Endothelial cell of umbilical vein (primary cell): ENCODE measurements around the gene GLYATL3. TPM values are rescaled to one million over a fixed set of nuclear protein-coding genes. Genes with fewer than 3 reads are reported as not detected.
A peak's percentile ranks its signal among the peaks of the same experiment; 100 is the strongest.

ENCODE experiments used
- BruUV-seq: library from RNA; stranded (reverse); fragments of 400-500 nt; replicated peaks from 2 replicates; lab custom pipeline; 2021; lab: Mats Ljungman, UMichigan
- CTCF ChIA-PET: fragments of 300-600, 350-600 bp; sonication (Branson Sonifier 250); formaldehyde crosslinking; loops from one replicate; lab custom pipeline; 2021; ENCODE audit warnings: antibody characterized with exemption, inconsistent platforms; lab: Charles Lee
- POLR2A ChIA-PET: fragments of 300-600, 350-600 bp; sonication (Branson Sonifier 250); formaldehyde crosslinking; loops from one replicate; lab custom pipeline; 2021; ENCODE audit warnings: antibody characterized with exemption, inconsistent platforms; lab: Charles Lee
- DNase-seq: peaks from one replicate; pipeline ENCODE4 v3.0.0-alpha.2; 2011; ENCODE audit warnings: low read depth, low spot score
- FAIRE-seq: peaks from 2 replicates; lab custom pipeline; 2011; peaks lifted over from hg19 to GRCh38; lab: Jason Lieb, UNC
- H2AFZ ChIP-seq: 2 replicates; pipeline ENCODE4 v1.6.0; 2012; ENCODE audit warnings: low read depth, low read length, control low read depth, inconsistent platforms
- H3K27ac ChIP-seq: 2 replicates; pipeline ENCODE4 v1.5.1; 2011; ENCODE audit warnings: low read depth, mild to moderate bottlenecking, control low read depth, low read length, moderate library complexity; ENCODE audit not compliant: insufficient read depth
- H3K27me3 ChIP-seq, 2 experiments: 2 replicates each; pipeline versions ENCODE4 v1.6.0 to v1.6.1; 2011; ENCODE audit warnings: low read length in 2 of 2, mixed read lengths in 1 of 2; ENCODE audit not compliant: control insufficient read depth in 2 of 2, insufficient read depth in 2 of 2
- H3K36me3 ChIP-seq, 2 experiments: 2 replicates in 1 of 2; 3 replicates in 1 of 2; pipeline ENCODE4 v1.5.1; 2011; ENCODE audit warnings: low read length in 2 of 2, mild to moderate bottlenecking in 1 of 2, moderate library complexity in 1 of 2; ENCODE audit not compliant: control insufficient read depth in 2 of 2, insufficient read depth in 2 of 2; ENCODE audit errors: extremely low read depth in 1 of 2
- H3K4me1 ChIP-seq: 3 replicates; pipeline ENCODE4 v1.5.1; 2011; ENCODE audit warnings: mild to moderate bottlenecking, low read length; ENCODE audit not compliant: control insufficient read depth, insufficient read depth; ENCODE audit errors: extremely low read depth
- H3K4me2 ChIP-seq: 2 replicates; pipeline ENCODE4 v1.6.1; 2011; ENCODE audit warnings: low read length, control low read depth, mixed read lengths; ENCODE audit not compliant: insufficient read depth
- H3K4me3 ChIP-seq, 3 experiments: fragments of 200-600 bp in 1 of 3; sonication (generic), shearing (Covaris generic) in 1 of 3; replicated peaks in 1 of 3; 2 replicates each; pipeline ENCODE4 v1.5.1; 2011 to 2016; ENCODE audit warnings: control low read depth in 3 of 3, low read length in 3 of 3, mild to moderate bottlenecking in 2 of 3, inconsistent platforms in 1 of 3, low read depth in 1 of 3, moderate library complexity in 1 of 3; ENCODE audit not compliant: insufficient read depth in 1 of 3
- H3K79me2 ChIP-seq: 2 replicates; pipeline ENCODE4 v1.6.0; 2012; ENCODE audit warnings: low read length, inconsistent platforms; ENCODE audit not compliant: control insufficient read depth, insufficient read depth
- H3K9ac ChIP-seq: replicated peaks from 2 replicates; pipeline ENCODE3; 2011; ENCODE audit warnings: low read length, control low read depth; ENCODE audit not compliant: insufficient read depth; ENCODE audit errors: extremely low read depth
- H3K9me1 ChIP-seq: replicated peaks from 3 replicates; pipeline ENCODE4 v1.6.0; 2011; ENCODE audit warnings: mild to moderate bottlenecking, low read length; ENCODE audit not compliant: control insufficient read depth, insufficient read depth; ENCODE audit errors: extremely low read depth
- H3K9me3 ChIP-seq: replicated peaks from 2 replicates; pipeline ENCODE4 v1.5.1; 2012; ENCODE audit warnings: low read length, inconsistent platforms; ENCODE audit not compliant: control insufficient read depth, insufficient read depth
- H4K20me1 ChIP-seq: replicated peaks from 2 replicates; pipeline ENCODE3; 2011; ENCODE audit warnings: mild to moderate bottlenecking, low read length; ENCODE audit not compliant: control insufficient read depth, insufficient read depth; ENCODE audit errors: extremely low read depth
- EZH2 ChIP-seq: IDR thresholded peaks from 2 replicates; pipeline ENCODE4 v1.6.1; 2012; ENCODE audit warnings: borderline replicate concordance, low read depth, mild to moderate bottlenecking, moderate library complexity, low read length, inconsistent platforms; ENCODE audit not compliant: severe bottlenecking
- FOS ChIP-seq: IDR thresholded peaks from 2 replicates; pipeline ENCODE4 v1.6.1; 2011; ENCODE audit warnings: mild to moderate bottlenecking, low read length, moderate library complexity, borderline replicate concordance; ENCODE audit not compliant: insufficient read depth
- GATA2 ChIP-seq: IDR thresholded peaks from 2 replicates; pipeline ENCODE4 v1.7.0; 2011; ENCODE audit warnings: low read depth, mild to moderate bottlenecking, moderate library complexity, mixed read lengths, low read length; ENCODE audit not compliant: insufficient read length, insufficient read depth
- JUN ChIP-seq: IDR thresholded peaks from 2 replicates; pipeline ENCODE4 v1.6.1; 2011; ENCODE audit warnings: borderline replicate concordance, low read depth; ENCODE audit not compliant: insufficient read length, insufficient read depth
- MYC ChIP-seq: IDR thresholded peaks from one replicate; pipeline ENCODE4 v1.6.1; 2011; ENCODE audit warnings: mild to moderate bottlenecking, low read depth, low read length
- POLR2A ChIP-seq: IDR thresholded peaks from 2 replicates; pipeline ENCODE4 v1.6.1; 2012; ENCODE audit warnings: low read depth, mild to moderate bottlenecking, control low read depth, low read length
- POLR2AphosphoS5 ChIP-seq: IDR thresholded peaks from 2 replicates; pipeline ENCODE4 v1.6.1; 2012; ENCODE audit warnings: low read depth, mild to moderate bottlenecking, control low read depth, low read length, moderate library complexity; ENCODE audit not compliant: insufficient read depth
- dilution Hi-C: fragments of 300-500 bp; cut with MboI; formaldehyde crosslinking; loops from one replicate; pipeline ENCODE4 v1.15.0; 2019; ENCODE audit warnings: low sequenced_read_pairs; ENCODE audit not compliant: extremely low pct_ligation_motif_present
- intact Hi-C: fragments of 100-400 bp; cut with micrococcal nuclease; formaldehyde crosslinking; loops from one replicate; pipeline ENCODE4 v1.10.0; 2022
- polyA plus RNA-seq, 4 experiments: library from polyadenylated mRNA; depleted of rRNA in 3 of 4; stranded (reverse) in 3 of 4; unstranded in 1 of 4; fragments of >200 nt; gene quantifications; 2 replicates each; pipeline versions ENCODE4 v1.2.1 to v1.2.3, GENCODE V29; 2011 to 2012; ENCODE audit warnings: missing spikeins in 1 of 4
- total RNA-seq: library from RNA; stranded (reverse); gene quantifications from 2 replicates; pipeline ENCODE4 v1.2.3, GENCODE V29; 2021
- TF ChIP-seq, protein P1 (sequence below), 2 donors: IDR thresholded peaks; 1 replicate in 1 of 2; 2 replicates in 1 of 2; pipeline ENCODE4 v1.5.1; 2011; ENCODE audit warnings: low read length in 2 of 2, mild to moderate bottlenecking in 2 of 2, moderate library complexity in 2 of 2, control low read depth in 1 of 2, inconsistent platforms in 1 of 2, low read depth in 1 of 2; ENCODE audit not compliant: insufficient read depth in 1 of 2; ENCODE audit errors: extremely low read depth in 1 of 2
- TF ChIP-seq, protein P2 (sequence below): IDR thresholded peaks from 2 replicates; pipeline ENCODE4 v1.6.1; 2011; ENCODE audit not compliant: insufficient read depth, insufficient read length

Gene GLYATL3
- total and polyA plus RNA-seq, 2 donors (not counting 3 experiments of a cell fraction or from before 2014, with no cell fraction given), result not detected

DNA sequence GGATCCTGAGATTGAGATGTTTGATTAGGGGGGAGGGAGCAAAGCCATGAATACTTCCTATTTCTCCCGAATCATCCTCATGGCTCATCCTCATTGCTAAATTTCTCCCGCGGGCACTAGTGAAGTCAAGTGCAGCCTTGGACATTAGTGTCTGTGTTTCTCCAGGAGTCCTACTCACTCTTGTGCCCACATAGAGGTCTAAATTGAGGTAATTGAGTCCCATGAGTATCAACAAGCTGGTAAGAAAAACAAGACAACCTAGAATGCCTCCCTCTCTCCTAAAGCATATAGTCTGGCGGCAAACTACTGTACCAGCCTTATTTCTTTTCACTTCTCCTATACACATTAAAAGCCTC, 36.1 kb upstream of the GLYATL3 start:
- H3K9me3 ChIP-seq, result no peaks in the 10 kb centered on the region
- H3K36me3 ChIP-seq, result no peaks in the 10 kb centered on the region
- peak overlapping the region; percentile 66 to 96 (median 92) for H3K4me3 ChIP-seq
- intact Hi-C loops, result loop anchor here (1.0 kb wide), 2 partner anchors 69 to 144 kb away; no protein-coding TSS in a partner anchor
- no peaks in the 10 kb centered on the region for H3K9me1 ChIP-seq
- TSS peak; percentile 79 for BruUV-seq
- ChIA-PET CTCF (no interaction called here), POLR2A (no interaction called here)
- TF ChIP-seq POLR2A (no peak), POLR2AphosphoS5 (no peak), EZH2 (no peak), JUN (no peak), FOS (no peak), GATA2 (no peak), MYC (no peak)
- TF ChIP-seq, protein P1, sequence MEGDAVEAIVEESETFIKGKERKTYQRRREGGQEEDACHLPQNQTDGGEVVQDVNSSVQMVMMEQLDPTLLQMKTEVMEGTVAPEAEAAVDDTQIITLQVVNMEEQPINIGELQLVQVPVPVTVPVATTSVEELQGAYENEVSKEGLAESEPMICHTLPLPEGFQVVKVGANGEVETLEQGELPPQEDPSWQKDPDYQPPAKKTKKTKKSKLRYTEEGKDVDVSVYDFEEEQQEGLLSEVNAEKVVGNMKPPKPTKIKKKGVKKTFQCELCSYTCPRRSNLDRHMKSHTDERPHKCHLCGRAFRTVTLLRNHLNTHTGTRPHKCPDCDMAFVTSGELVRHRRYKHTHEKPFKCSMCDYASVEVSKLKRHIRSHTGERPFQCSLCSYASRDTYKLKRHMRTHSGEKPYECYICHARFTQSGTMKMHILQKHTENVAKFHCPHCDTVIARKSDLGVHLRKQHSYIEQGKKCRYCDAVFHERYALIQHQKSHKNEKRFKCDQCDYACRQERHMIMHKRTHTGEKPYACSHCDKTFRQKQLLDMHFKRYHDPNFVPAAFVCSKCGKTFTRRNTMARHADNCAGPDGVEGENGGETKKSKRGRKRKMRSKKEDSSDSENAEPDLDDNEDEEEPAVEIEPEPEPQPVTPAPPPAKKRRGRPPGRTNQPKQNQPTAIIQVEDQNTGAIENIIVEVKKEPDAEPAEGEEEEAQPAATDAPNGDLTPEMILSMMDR (IDR thresholded peaks at IDR 0.05; ENCODE audit: extremely low read depth in 1 of 2, insufficient read depth in 1 of 2, low read depth in 1 of 2, low read length in 2 of 2), result no peak
- TF ChIP-seq, protein P2, sequence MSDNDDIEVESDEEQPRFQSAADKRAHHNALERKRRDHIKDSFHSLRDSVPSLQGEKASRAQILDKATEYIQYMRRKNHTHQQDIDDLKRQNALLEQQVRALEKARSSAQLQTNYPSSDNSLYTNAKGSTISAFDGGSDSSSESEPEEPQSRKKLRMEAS, result no peak
- dilution Hi-C loops, result no loop called here
- H3K79me2 ChIP-seq, result peaks cover 21% of the 10 kb centered on the region
- H4K20me1 ChIP-seq, result no peaks in the 10 kb centered on the region
- H2AFZ ChIP-seq, result peak overlapping the region; percentile 96
- DNase-seq, result no peak
- peak overlapping the region; percentile 68 for H3K27ac ChIP-seq
- H3K9ac ChIP-seq, result peak overlapping the region; percentile 77
- H3K4me1 ChIP-seq, result peaks cover 19% of the 10 kb centered on the region
- H3K27me3 ChIP-seq, result no peaks in the 10 kb centered on the region
- no peak for FAIRE-seq
- H3K4me2 ChIP-seq, result peak overlapping the region; percentile 96
